AG04449 (cell line): ENCODE results near the gene FAM228B.

ENCODE experiments used
- CTCF ChIA-PET: fragments of 350-600 bp; formaldehyde crosslinking; extraction: SDS; loops from one replicate; lab custom pipeline; 2021; ENCODE audit warnings: antibody characterized with exemption; lab: Yijun Ruan, JAX
- POLR2A ChIA-PET: fragments of 400-600, 350-600 bp; formaldehyde crosslinking; extraction: SDS; loops from one replicate; lab custom pipeline; 2020; ENCODE audit warnings: antibody characterized with exemption, inconsistent platforms; lab: Yijun Ruan, JAX
- DNase-seq: peaks from one replicate; pipeline ENCODE4 v3.0.0-alpha.2; 2010; ENCODE audit warnings: low read depth, low spot score
- H3K4me3 ChIP-seq: 2 replicates; pipeline ENCODE4 v1.5.1; 2011; ENCODE audit warnings: low read depth, mild to moderate bottlenecking, control low read depth, low read length
- CTCF ChIP-seq: IDR thresholded peaks from one replicate; pipeline ENCODE4 v1.5.1; 2011; ENCODE audit warnings: mild to moderate bottlenecking, moderate library complexity, low read length, control low read depth, inconsistent platforms; ENCODE audit not compliant: insufficient read depth; ENCODE audit errors: missing control alignments

The FAM228B gene

GRCh38 chr2:24207359-24207758 lies 84.1 kb downstream of the FAM228B start:
- POLR2A ChIA-PET = no interaction called here

DNA sequence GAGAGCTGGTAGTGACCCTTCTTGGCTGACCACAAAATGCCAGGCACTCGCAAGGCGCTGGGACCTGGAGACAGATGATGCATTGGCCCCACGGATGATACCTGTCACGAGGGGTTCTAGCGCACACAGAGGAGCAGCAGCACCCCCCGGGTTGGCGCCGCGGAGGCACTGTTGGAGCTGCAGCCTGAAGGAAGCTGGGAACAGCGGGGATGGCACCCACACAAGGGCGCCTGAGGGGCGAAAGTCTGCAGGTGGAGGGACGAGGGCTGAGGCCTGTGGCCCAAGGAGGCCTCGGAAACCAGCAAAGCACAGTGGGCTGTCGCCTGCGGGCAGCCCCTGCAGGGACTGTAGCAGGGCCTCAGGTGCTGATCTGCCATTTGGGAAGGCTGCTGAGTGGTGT lies 85.2 kb downstream of the FAM228B start:
- H3K4me3 ChIP-seq = no peak overlapping the region
- no peak for TF ChIP-seq CTCF
- CTCF ChIA-PET = interaction anchor here (1.0 kb wide), 1 partner anchor 13 kb away, joined by 3 read pairs; no protein-coding TSS in a partner anchor
- POLR2A ChIA-PET = no interaction called here
- no peak for DNase-seq

More at GRCh38 chr2:24207359-24207758, 84.1 kb downstream of the FAM228B start:
- H3K4me3 ChIP-seq = no peak overlapping the region
- CTCF ChIA-PET = interaction anchor here (1.0 to 1.5 kb wide), 2 partner anchors 14 to 124 kb away, joined by 3 to 4 read pairs; no protein-coding TSS in a partner anchor
- TF ChIP-seq CTCF = no peak
- DNase-seq = no peak

DNA sequence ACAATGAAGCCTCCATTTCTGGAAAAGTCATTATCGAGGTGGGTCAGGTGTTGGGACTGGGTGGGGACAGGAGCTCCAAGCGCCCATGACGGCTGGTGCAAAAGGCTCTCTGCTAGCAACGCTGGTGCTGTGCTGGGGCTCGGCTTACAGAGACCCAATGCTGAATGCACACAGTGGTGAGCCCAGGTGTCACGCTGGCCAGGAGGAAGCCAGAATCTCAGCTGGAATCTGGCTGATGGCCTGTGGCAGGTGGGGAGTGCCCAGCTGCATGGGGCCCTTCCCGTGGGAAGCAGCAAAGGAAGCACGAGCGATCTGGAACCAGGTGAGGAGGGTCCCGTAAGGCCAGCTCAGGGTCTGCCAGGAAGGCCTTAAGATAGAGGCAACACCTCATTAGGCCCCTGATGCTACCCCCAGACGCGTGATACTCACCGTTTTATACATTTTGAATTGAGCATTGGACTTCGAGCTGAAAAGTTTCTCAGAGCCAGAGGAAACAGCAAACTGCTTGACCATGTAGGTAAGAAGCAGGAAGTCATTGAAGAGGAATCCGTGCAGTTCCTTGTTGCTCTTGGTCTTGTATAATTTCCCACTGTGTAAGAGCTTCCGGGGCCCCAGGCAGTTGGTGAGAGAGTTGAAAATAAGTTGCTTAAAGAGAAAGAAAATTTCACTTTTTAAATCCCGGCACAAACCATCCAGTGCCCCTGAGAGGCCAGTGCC lies 86.3 kb downstream of the FAM228B start:
- ChIA-PET CTCF (no interaction called here), POLR2A (no interaction called here)
- DNase-seq = no peak
- TF ChIP-seq CTCF = no peak
- no peak overlapping the region for H3K4me3 ChIP-seq

DNA sequence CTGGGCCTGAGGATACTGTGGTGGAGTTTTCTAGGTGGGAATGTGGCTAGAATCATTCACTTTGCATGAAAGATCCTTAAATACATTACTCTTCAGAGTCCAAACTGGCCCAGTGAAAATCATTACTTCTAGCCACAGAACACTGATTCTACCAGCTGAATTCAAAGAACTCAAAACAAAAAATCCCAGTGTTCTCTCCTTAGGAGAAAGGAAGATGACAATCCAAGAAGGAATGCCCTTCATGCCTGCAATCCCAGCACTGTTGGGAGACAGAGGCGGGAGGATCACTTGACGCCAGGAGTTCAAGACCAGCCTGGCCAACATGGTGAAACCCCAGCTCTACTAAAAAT lies 86.8 kb downstream of the FAM228B start:
- no peak for TF ChIP-seq CTCF
- POLR2A ChIA-PET = no interaction called here
- CTCF ChIA-PET = no interaction called here
- no peak for DNase-seq
- no peak overlapping the region for H3K4me3 ChIP-seq

DNA sequence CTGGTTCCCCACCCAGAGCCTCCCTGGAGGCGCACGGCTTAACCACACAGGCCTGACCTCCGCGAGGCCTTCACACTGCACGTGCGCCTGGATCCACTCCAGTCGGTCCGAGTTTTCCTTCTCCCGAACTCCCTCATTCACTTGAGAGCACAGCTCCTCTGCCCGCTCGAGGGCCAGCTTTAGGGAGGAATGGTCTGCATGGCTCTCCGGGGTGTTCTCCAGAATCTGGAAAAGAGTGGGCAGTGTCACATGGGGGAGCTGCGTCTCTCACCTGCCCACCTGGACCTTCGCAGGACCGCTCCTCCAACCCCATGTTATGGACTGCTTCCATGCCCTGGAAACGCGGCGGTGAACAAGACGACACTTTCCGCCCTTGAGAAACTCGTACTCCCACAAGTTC lies 87.5 kb downstream of the FAM228B start:
- no peak for DNase-seq
- CTCF ChIA-PET = no interaction called here
- POLR2A ChIA-PET = no interaction called here

More for the DNA sequence above, 87.5 kb downstream of the FAM228B start:
- H3K4me3 ChIP-seq = no peak overlapping the region
- TF ChIP-seq CTCF = no peak
